Transverse colon (tissue), 4 donors: Measurements from ENCODE around the gene FOS. TPM values are rescaled to one million over a fixed set of nuclear protein-coding genes. Genes with fewer than 3 reads are reported as not detected.
A peak's percentile ranks its signal among the peaks of the same experiment; 100 is the strongest.
"Not testable (repeated sequence)": the region's sequence is repeated elsewhere in the genome, so short reads cannot be mapped to it uniquely, and the experiment has no call there.

Experiments
- DNase-seq: peaks from one replicate; pipeline ENCODE4 v3.0.0-alpha.2; 2019
- H3K27ac ChIP-seq, 4 donors: fragments of 200-600 bp; sonication (generic); 2 replicates each; pipeline ENCODE4 v1.5.1; 2016 to 2018; ENCODE audit warnings: inconsistent platforms in 4 of 4
- H3K27me3 ChIP-seq: fragments of 200-600 bp; sonication (generic); 2 replicates; pipeline ENCODE4 v1.5.1; 2017; ENCODE audit warnings: inconsistent platforms
- H3K36me3 ChIP-seq, 4 donors: fragments of 200-600 bp; sonication (generic); 2 replicates each; pipeline ENCODE4 v1.5.1; 2017 to 2019; ENCODE audit warnings: inconsistent platforms in 4 of 4
- H3K4me1 ChIP-seq, 4 donors: fragments of 200-600 bp; sonication (generic); 2 replicates each; pipeline ENCODE4 v1.5.1; 2017 to 2020; ENCODE audit warnings: inconsistent platforms in 4 of 4
- H3K4me3 ChIP-seq, 4 donors: fragments of 200-600 bp; sonication (generic); 1 replicate in 1 of 4; 2 replicates in 3 of 4; pipeline versions ENCODE4 v1.5.1 to v1.6.1; 2017 to 2019; ENCODE audit warnings: inconsistent platforms in 4 of 4
- H3K9me3 ChIP-seq, 2 donors: fragments of 200-600 bp; sonication (generic); 2 replicates each; pipeline ENCODE4 v1.5.1; 2017 to 2019; ENCODE audit warnings: inconsistent platforms in 2 of 2
- EP300 ChIP-seq: sonication (generic); formaldehyde crosslinking; IDR thresholded peaks from one replicate; pipeline ENCODE4 v1.6.1; 2017; ENCODE audit warnings: antibody characterized with exemption, low read depth
- POLR2A ChIP-seq: fragments of 450-650 bp; IDR thresholded peaks from one replicate; pipeline ENCODE4 v1.6.1; 2016; ENCODE audit warnings: antibody characterized with exemption, mild to moderate bottlenecking, moderate library complexity
- POLR2AphosphoS5 ChIP-seq, 3 donors: sonication (generic); formaldehyde crosslinking; IDR thresholded peaks; one replicate each; pipeline ENCODE4 v1.6.1; 2016; ENCODE audit warnings: antibody characterized with exemption in 3 of 3
- WGBS, 2 donors: methylation state at CpG; one replicate each; pipeline ENCODE4 v1.1.5; 2018; ENCODE audit warnings: low coverage in 1 of 2; 5-methylcytosine and 5-hydroxymethylcytosine counted together
- in situ Hi-C, 4 donors: fragments of 200-750 bp; cut with MboI; loops; one replicate each; pipeline versions ENCODE4 v1.15.0 to v1.15.1; 2017; ENCODE audit warnings: low sequenced_read_pairs in 3 of 4, low pct_ligation_motif_present in 1 of 4, low pct_unique_long_range_greater_than_20kb in 1 of 4
- intact Hi-C: fragments of 100-400 bp; cut with DNase I; formaldehyde crosslinking; loops from one replicate; pipeline ENCODE4 v1.15.1; 2023; ENCODE audit warnings: low total_unique reads
- total RNA-seq, 4 donors: library from RNA; depleted of rRNA; stranded (reverse); fragments of >200 nt; gene quantifications; one replicate each; pipeline ENCODE4 v1.1.0, GENCODE V29; 2016
- TF ChIP-seq, protein P1 (sequence below), 5 experiments: fragments of 200-600 bp in 3 of 5; fragments of 450-650 bp in 2 of 5; sonication (generic) in 3 of 5; IDR thresholded peaks; 1 replicate in 2 of 5; 2 replicates in 3 of 5; pipeline ENCODE4 v1.5.1; 2016 to 2017; ENCODE audit warnings: antibody characterized with exemption in 5 of 5, inconsistent platforms in 3 of 5, mild to moderate bottlenecking in 2 of 5, moderate library complexity in 1 of 5

The FOS gene
- total RNA-seq, 4 donors from 2014 or later = 345 to 1,356 (median 884) TPM

DNA sequence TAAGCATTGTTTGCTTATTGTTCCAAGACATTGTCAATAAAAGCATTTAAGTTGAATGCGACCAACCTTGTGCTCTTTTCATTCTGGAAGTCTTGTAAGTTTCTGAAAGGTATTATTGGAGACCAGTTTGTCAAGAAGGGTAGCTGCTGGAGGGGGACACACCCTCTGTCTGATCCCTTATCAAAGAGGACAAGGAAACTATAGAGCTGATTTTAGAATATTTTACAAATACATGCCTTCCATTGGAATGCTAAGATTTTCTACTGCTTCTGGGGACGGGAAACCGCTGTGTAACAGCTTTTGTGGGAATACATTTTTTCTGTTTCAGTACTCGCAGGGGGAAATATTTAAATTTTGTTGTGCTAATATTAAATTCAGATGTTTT, 3.5 kb downstream of the FOS start:
- Histone ChIP-seq H3K27ac (peak overlapping the region; percentile 80 to 99 (median 97)), H3K27me3 (no peaks in the 10 kb centered on the region), H3K4me3 (peak overlapping the region in 1 of 4 donors; percentile 69), H3K9me3 (no peaks in the 10 kb centered on the region), H3K4me1 (peaks cover 12 to 57% (median 22%) of the 10 kb centered on the region in 4 donors), H3K36me3 (peaks cover 0 to 14% (median 6%) of the 10 kb centered on the region in 4 donors)
- intact Hi-C loops (no loop called here), in situ Hi-C loops (no loop called here)
- WGBS, 2 donors = 89 to 92% methylated on average over 4 of the region's 4 CpGs
- TF ChIP-seq POLR2AphosphoS5 (IDR thresholded peaks at IDR 0.05) (peak; percentile 31 to 70 (median 68)), POLR2A (no peak)
- TF ChIP-seq, protein P1, sequence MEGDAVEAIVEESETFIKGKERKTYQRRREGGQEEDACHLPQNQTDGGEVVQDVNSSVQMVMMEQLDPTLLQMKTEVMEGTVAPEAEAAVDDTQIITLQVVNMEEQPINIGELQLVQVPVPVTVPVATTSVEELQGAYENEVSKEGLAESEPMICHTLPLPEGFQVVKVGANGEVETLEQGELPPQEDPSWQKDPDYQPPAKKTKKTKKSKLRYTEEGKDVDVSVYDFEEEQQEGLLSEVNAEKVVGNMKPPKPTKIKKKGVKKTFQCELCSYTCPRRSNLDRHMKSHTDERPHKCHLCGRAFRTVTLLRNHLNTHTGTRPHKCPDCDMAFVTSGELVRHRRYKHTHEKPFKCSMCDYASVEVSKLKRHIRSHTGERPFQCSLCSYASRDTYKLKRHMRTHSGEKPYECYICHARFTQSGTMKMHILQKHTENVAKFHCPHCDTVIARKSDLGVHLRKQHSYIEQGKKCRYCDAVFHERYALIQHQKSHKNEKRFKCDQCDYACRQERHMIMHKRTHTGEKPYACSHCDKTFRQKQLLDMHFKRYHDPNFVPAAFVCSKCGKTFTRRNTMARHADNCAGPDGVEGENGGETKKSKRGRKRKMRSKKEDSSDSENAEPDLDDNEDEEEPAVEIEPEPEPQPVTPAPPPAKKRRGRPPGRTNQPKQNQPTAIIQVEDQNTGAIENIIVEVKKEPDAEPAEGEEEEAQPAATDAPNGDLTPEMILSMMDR (IDR thresholded peaks at IDR 0.05) = no peak
- peak; percentile 59 for DNase-seq

DNA sequence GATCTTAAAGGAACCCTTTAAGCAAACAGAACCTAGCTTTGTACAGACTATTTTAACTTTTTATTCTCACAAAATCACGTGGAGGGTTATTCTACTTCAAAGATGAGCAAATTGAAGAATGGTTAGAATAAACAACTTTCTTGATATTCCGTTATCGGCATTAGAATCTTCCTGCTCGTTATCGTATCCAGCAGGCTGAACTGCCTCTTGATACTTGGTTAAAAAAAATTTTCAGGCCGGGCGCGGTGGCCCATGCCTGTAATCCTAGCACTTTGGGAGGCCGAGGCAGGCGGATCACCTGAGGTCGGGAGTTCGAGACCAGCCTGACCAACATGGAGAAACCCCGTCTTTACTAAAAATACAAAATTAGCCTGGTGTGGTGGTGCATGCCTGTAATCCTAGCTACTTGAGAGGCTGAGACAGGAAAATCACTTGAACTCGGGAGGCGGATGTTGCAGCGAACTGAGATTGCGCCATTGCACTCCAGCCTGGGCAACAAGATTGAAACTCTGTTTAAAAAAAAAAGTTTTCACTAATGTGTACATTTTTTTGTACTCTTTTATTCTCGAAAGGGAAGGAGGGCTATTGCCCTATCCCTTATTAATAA, 4.0 kb downstream of the FOS start:
- intact Hi-C loops, H3K9me3 ChIP-seq, in situ Hi-C loops, H3K27me3 ChIP-seq: not testable (repeated sequence)
- Histone ChIP-seq H3K36me3 (peaks cover 0 to 14% (median 6%) of the 10 kb centered on the region in 4 donors), H3K4me1 (peaks cover 12 to 54% (median 18%) of the 10 kb centered on the region in 4 donors), H3K4me3 (peak overlapping the region in 1 of 4 donors; percentile 69), H3K27ac (peak overlapping the region; percentile 80 to 99 (median 97))
- peak in 2 of 3 donors; percentile 51 to 68 for TF ChIP-seq POLR2AphosphoS5 (IDR thresholded peaks at IDR 0.05)
- DNase-seq = peak; percentile 66
- 83 to 85% methylated on average over 18 of the region's 18 CpGs for WGBS, 2 donors

DNA sequence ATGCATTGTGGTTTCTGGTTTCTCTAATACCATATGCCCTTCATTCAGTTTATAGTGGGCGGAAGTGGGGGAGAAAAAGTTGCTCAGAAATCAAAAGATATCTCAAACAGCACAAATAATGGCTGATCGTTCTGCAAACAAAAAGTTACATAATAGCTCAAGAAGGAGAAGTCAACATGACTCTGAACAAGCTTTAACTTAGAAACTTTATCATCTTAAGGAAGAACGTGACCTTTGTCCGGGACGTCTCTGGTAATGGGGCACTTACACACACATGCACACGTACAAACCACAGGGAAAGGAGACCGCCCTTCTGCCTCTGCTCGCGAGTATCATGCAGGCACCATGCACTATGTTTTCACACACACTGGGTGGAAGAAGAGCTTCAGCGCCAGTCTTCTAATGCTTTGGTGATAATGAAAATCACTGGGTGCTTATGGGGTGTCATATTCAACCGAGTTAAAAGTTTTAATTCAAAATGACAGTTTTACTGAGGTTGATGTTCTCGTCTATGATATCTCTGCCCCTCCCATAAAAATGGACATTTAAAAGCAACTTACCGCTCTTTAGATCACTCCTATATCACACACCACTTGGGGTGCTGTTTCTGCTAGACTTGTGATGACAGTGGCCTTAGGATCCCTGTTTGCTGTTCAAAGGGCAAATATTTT, 4.7 kb downstream of the FOS start:
- DNase-seq = peak; percentile 83
- Histone ChIP-seq H3K4me3 (peak overlapping the region in 1 of 4 donors; percentile 4), H3K9me3 (no peaks in the 10 kb centered on the region), H3K36me3 (peaks cover 0 to 14% (median 6%) of the 10 kb centered on the region in 4 donors), H3K27ac (peak overlapping the region; percentile 80 to 99 (median 97)), H3K27me3 (no peaks in the 10 kb centered on the region), H3K4me1 (peaks cover 12 to 52% (median 14%) of the 10 kb centered on the region in 4 donors)
- intact Hi-C loops = no loop called here
- in situ Hi-C loops = no loop called here
- 35 to 45% methylated on average over 5 to 13 of the region's 13 CpGs for WGBS, 2 donors
- TF ChIP-seq POLR2A = peak; percentile 77
- peak; percentile 67 to 99 (median 93) for TF ChIP-seq POLR2AphosphoS5 (IDR thresholded peaks at IDR 0.05)
- TF ChIP-seq, protein P1 (IDR thresholded peaks at IDR 0.05) = peak; percentile 25 to 78 (median 43)
- peak; percentile 24 for TF ChIP-seq EP300

DNA sequence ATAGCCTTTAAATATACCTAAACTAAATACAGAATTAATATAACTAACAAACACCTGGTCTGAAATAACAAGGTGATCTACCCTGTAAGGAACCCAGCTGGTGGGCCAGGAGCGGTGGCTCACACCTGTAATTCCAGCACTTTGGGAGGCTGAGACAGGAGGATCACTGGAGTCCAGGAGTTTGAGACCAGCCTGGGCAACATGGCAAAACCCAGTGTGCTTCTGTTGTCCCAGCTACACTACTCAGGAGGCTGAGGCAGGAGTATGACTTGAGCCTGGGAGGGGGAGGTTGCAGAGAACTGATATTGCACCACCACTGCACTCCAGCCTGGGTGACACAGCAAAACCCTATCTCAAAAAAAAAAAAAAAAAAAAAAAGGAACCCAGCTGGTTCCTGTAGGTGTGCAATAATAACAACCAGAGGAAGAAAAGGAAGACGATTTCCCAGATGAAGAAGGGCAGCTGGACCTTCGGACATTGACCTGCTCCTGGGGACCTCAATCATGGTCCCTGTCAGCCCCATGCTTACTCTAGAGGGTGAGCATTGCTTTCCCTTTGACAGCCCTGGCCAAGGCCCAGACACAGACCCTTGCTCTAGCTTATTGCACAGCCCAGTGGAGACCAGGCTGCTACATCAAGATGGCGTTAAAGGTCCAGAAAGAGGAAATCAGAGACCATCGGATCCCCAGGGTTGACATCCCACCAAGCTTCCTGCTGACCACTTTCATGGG, 5.4 kb downstream of the FOS start:
- H3K27me3 ChIP-seq = no peaks in the 10 kb centered on the region
- H3K36me3 ChIP-seq = peaks cover 0 to 14% (median 6%) of the 10 kb centered on the region in 4 donors
- H3K4me3 ChIP-seq = no peak overlapping the region
- peak overlapping the region; percentile 80 to 99 (median 97) for H3K27ac ChIP-seq
- TF ChIP-seq, protein P1 (IDR thresholded peaks at IDR 0.05) = no peak
- TF ChIP-seq POLR2A = no peak
- peak; percentile 3 to 88 (median 41) for TF ChIP-seq POLR2AphosphoS5 (IDR thresholded peaks at IDR 0.05)
- TF ChIP-seq EP300 = no peak
- DNase-seq = peak; percentile 78
- 39 to 54% methylated on average over 3 to 5 of the region's 5 CpGs for WGBS, 2 donors
- no peaks in the 10 kb centered on the region for H3K9me3 ChIP-seq
- intact Hi-C loops (no loop called here), in situ Hi-C loops (no loop called here)
- H3K4me1 ChIP-seq = peaks cover 12 to 52% (median 13%) of the 10 kb centered on the region in 4 donors
